Stimulated activated CD8-positive, alpha-beta memory T cell treated with anti-CD3 and anti-CD28 coated beads, Interleukin-7, amount 100 ng/mL, for 24 hours (primary cell): ENCODE results near the gene AOX1.
"Not testable (repeated sequence)": the region's sequence is repeated elsewhere in the genome, so short reads cannot be mapped to it uniquely, and the experiment has no call there.

ENCODE experiments used
- DNase-seq: peaks from one replicate; pipeline ENCODE4 v3.0.0-alpha.2; 2020; ENCODE audit warnings: low read depth

Gene AOX1

GRCh38 chr2:200667413-200667812 is 81.6 kb downstream of the AOX1 start:
- DNase-seq = no peak

- no peak for DNase-seq
Observed at GRCh38 chr2:200668478-200668877, 82.7 kb downstream of the AOX1 start.

- DNase-seq = no peak
Observed at GRCh38 chr2:200669308-200669707, 83.5 kb downstream of the AOX1 start.

- no peak for DNase-seq
Observed at GRCh38 chr2:200670313-200670712, 84.5 kb downstream of the AOX1 start.

- DNase-seq = no peak
Observed at GRCh38 chr2:200670751-200671150, 84.9 kb downstream of the AOX1 start.

GRCh38 chr2:200673191-200673590 is 87.4 kb downstream of the AOX1 start:
- DNase-seq = no peak

GRCh38 chr2:200674837-200675236 is 89.0 kb downstream of the AOX1 start:
- no peak for DNase-seq

- DNase-seq = no peak
Observed at GRCh38 chr2:200677171-200677570, 91.4 kb downstream of the AOX1 start.

GRCh38 chr2:200677721-200678532 is 92.1 kb downstream of the AOX1 start:
- no peak for DNase-seq

GRCh38 chr2:200679127-200679526 is 93.3 kb downstream of the AOX1 start:
- DNase-seq = no peak

GRCh38 chr2:200679535-200679934 is 93.7 kb downstream of the AOX1 start:
- DNase-seq = no peak

GRCh38 chr2:200681697-200682096 is 95.9 kb downstream of the AOX1 start:
- no peak for DNase-seq

- not testable (repeated sequence) for DNase-seq
Observed at GRCh38 chr2:200682407-200682806, 96.6 kb downstream of the AOX1 start.

GRCh38 chr2:200687922-200688920 is 102.4 kb downstream of the AOX1 start:
- DNase-seq = no peak

GRCh38 chr2:200689115-200689514 is 103.3 kb downstream of the AOX1 start:
- DNase-seq = no peak

- DNase-seq = no peak
Observed at GRCh38 chr2:200693836-200694470, 108.1 kb downstream of the AOX1 start.

- no peak for DNase-seq
Observed at GRCh38 chr2:200695191-200695590, 109.4 kb downstream of the AOX1 start.

- DNase-seq = no peak
Observed at GRCh38 chr2:200695601-200696000, 109.8 kb downstream of the AOX1 start.

- DNase-seq = no peak
Observed at GRCh38 chr2:200698217-200698616, 112.4 kb downstream of the AOX1 start.

- no peak for DNase-seq
Observed at GRCh38 chr2:200699310-200699709, 113.5 kb downstream of the AOX1 start.

- DNase-seq = no peak
Observed at GRCh38 chr2:200700856-200701255, 115.0 kb downstream of the AOX1 start.

GRCh38 chr2:200702044-200702443 is 116.2 kb downstream of the AOX1 start:
- no peak for DNase-seq
